GM19468 (cell line): ENCODE results near the gene ARHGEF28.

ENCODE experiments used
- ATAC-seq: cut with Tn5 transposase; IDR thresholded peaks from one replicate; pipeline ENCODE4 v1.9.1; 2021; ENCODE audit warnings: mild to moderate bottlenecking, moderate library complexity, moderate number of reproducible peaks; ENCODE audit not compliant: unreplicated experiment; ENCODE audit errors: extremely low read depth

Gene ARHGEF28

GRCh38 chr5:73617510-73618279, 8.3 kb upstream of the ARHGEF28 start:
- ATAC-seq, result no peak

- no peak for ATAC-seq
Measured at GRCh38 chr5:73619606-73620333, 6.2 kb upstream of the ARHGEF28 start.

- ATAC-seq, result no peak
Measured at GRCh38 chr5:73620334-73620687, 5.7 kb upstream of the ARHGEF28 start.

GRCh38 chr5:73623060-73623459, 2.9 kb upstream of the ARHGEF28 start:
- no peak for ATAC-seq

- no peak for ATAC-seq
Measured at GRCh38 chr5:73623901-73624404, 2.0 kb upstream of the ARHGEF28 start.

- no peak for ATAC-seq
Measured at GRCh38 chr5:73624888-73625287, 1.1 kb upstream of the ARHGEF28 start.

- ATAC-seq, result no peak
Measured at GRCh38 chr5:73625372-73625943, 538 bp upstream of the ARHGEF28 start.

GRCh38 chr5:73626814-73627313, 868 bp downstream of the ARHGEF28 start:
- no peak for ATAC-seq

- ATAC-seq, result no peak
Measured at GRCh38 chr5:73629456-73629855, 3.5 kb downstream of the ARHGEF28 start.

GRCh38 chr5:73630765-73631164, 4.8 kb downstream of the ARHGEF28 start:
- no peak for ATAC-seq

- ATAC-seq, result no peak
Measured at GRCh38 chr5:73631500-73631899, 5.5 kb downstream of the ARHGEF28 start.

GRCh38 chr5:73633060-73633459, 7.1 kb downstream of the ARHGEF28 start:
- no peak for ATAC-seq

GRCh38 chr5:73636408-73636807, 10.4 kb downstream of the ARHGEF28 start:
- ATAC-seq, result no peak

GRCh38 chr5:73637565-73637964, 11.6 kb downstream of the ARHGEF28 start:
- ATAC-seq, result no peak

GRCh38 chr5:73638344-73639095, 12.5 kb downstream of the ARHGEF28 start:
- no peak for ATAC-seq

- no peak for ATAC-seq
Measured at GRCh38 chr5:73640861-73641320, 14.9 kb downstream of the ARHGEF28 start.

GRCh38 chr5:73641811-73642210, 15.8 kb downstream of the ARHGEF28 start:
- no peak for ATAC-seq

GRCh38 chr5:73642344-73642743, 16.3 kb downstream of the ARHGEF28 start:
- no peak for ATAC-seq

GRCh38 chr5:73644385-73644963, 18.5 kb downstream of the ARHGEF28 start:
- ATAC-seq, result no peak

GRCh38 chr5:73647721-73648120, 21.7 kb downstream of the ARHGEF28 start:
- no peak for ATAC-seq
